IPS-NIHi7 (cell line): ENCODE measurements around the gene GALNT1.

ENCODE experiments used
- DNase-seq: peaks from one replicate; pipeline ENCODE4 v3.0.0; 2012; ENCODE audit warnings: mixed read lengths; ENCODE audit errors: extremely low spot score

GALNT1 gene

GRCh38 chr18:35716169-35716831 lies 134.8 kb downstream of the GALNT1 start:
- DNase-seq = no peak

GRCh38 chr18:35717182-35717581 lies 135.6 kb downstream of the GALNT1 start:
- no peak for DNase-seq

GRCh38 chr18:35721431-35722081 lies 140.0 kb downstream of the GALNT1 start:
- DNase-seq = no peak

- DNase-seq = no peak
Observed at GRCh38 chr18:35728676-35729075, 147.1 kb downstream of the GALNT1 start.

GRCh38 chr18:35729991-35730668 lies 148.6 kb downstream of the GALNT1 start:
- DNase-seq = no peak

GRCh38 chr18:35730691-35731370 lies 149.3 kb downstream of the GALNT1 start:
- DNase-seq = no peak

GRCh38 chr18:35731701-35732100 lies 150.2 kb downstream of the GALNT1 start:
- DNase-seq = no peak

GRCh38 chr18:35732162-35732561 lies 150.6 kb downstream of the GALNT1 start:
- no peak for DNase-seq

- DNase-seq = no peak
Observed at GRCh38 chr18:35732636-35733035, 151.1 kb downstream of the GALNT1 start.

- no peak for DNase-seq
Observed at GRCh38 chr18:35733408-35733807, 151.9 kb downstream of the GALNT1 start.

GRCh38 chr18:35736696-35737095 lies 155.2 kb downstream of the GALNT1 start:
- DNase-seq = no peak

- no peak for DNase-seq
Observed at GRCh38 chr18:35739778-35740177, 158.2 kb downstream of the GALNT1 start.

GRCh38 chr18:35740656-35741055 lies 159.1 kb downstream of the GALNT1 start:
- no peak for DNase-seq

GRCh38 chr18:35743916-35744315 lies 162.4 kb downstream of the GALNT1 start:
- DNase-seq = no peak

GRCh38 chr18:35745814-35746213 lies 164.3 kb downstream of the GALNT1 start:
- DNase-seq = no peak

- no peak for DNase-seq
Observed at GRCh38 chr18:35746826-35747339, 165.3 kb downstream of the GALNT1 start.

GRCh38 chr18:35747894-35748472 lies 166.4 kb downstream of the GALNT1 start:
- DNase-seq = peak; percentile 28

GRCh38 chr18:35749701-35750100 lies 168.2 kb downstream of the GALNT1 start:
- no peak for DNase-seq

- DNase-seq = no peak
Observed at GRCh38 chr18:35750929-35751328, 169.4 kb downstream of the GALNT1 start.

GRCh38 chr18:35753306-35753910 lies 171.9 kb downstream of the GALNT1 start:
- DNase-seq = no peak

- DNase-seq = no peak
Observed at GRCh38 chr18:35754464-35754863, 172.9 kb downstream of the GALNT1 start.
